ENCODE results near the gene MME.

GRCh38 chr3:155194973-155195957, 115.1 kb downstream of the MME start:
- TF ChIP-seq CTCF (conservative IDR thresholded peaks at IDR 0.05) (no peak), ZFX (IDR thresholded peaks at IDR 0.05) (no peak)

All from C4-2B (cell line).